HEK293 (cell line): ENCODE data around the gene WASHC4.

Source experiments
- CTCF ChIA-PET: fragments of 350-600 bp; formaldehyde crosslinking; extraction: SDS; loops from one replicate; lab custom pipeline; 2021; ENCODE audit warnings: antibody characterized with exemption; lab: Yijun Ruan, JAX
- POLR2A ChIA-PET: fragments of 300-600 bp; formaldehyde crosslinking; extraction: SDS; loops from one replicate; lab custom pipeline; 2020; ENCODE audit warnings: antibody characterized with exemption, inconsistent platforms; lab: Yijun Ruan, JAX
- H3K27ac ChIP-seq: fragments of 200-500 bp; sonication (Bioruptor generic); 2 replicates; pipeline ENCODE4 v1.5.1; 2014; ENCODE audit warnings: low read depth, low read length, control low read depth, inconsistent platforms; ENCODE audit errors: extremely low read depth
- H3K36me3 ChIP-seq, 2 experiments: fragments of 200-500 bp in 1 of 2; sonication (Bioruptor generic) in 1 of 2; 1 replicate in 1 of 2; 2 replicates in 1 of 2; pipeline ENCODE4 v1.5.1; 2014 to 2017; ENCODE audit warnings: inconsistent platforms in 2 of 2, low read length in 2 of 2; ENCODE audit not compliant: control insufficient read depth in 2 of 2, insufficient read depth in 1 of 2
- H3K4me1 ChIP-seq: fragments of 200-500 bp; sonication (Bioruptor generic); 2 replicates; pipeline ENCODE4 v1.5.1; 2014; ENCODE audit warnings: mild to moderate bottlenecking, low read length, inconsistent platforms; ENCODE audit not compliant: control insufficient read depth, insufficient read depth
- H3K4me3 ChIP-seq: 2 replicates; pipeline ENCODE4 v1.5.1; 2011; ENCODE audit warnings: low read depth, mild to moderate bottlenecking, control low read depth, low read length, moderate library complexity
- H3K9me3 ChIP-seq: fragments of 200-500 bp; sonication (Bioruptor generic); 2 replicates; pipeline ENCODE4 v1.5.1; 2014; ENCODE audit warnings: low read depth, low read length, inconsistent platforms; ENCODE audit not compliant: control insufficient read depth, insufficient read depth
- ATF2 ChIP-seq: fragments of 450-650 bp; formaldehyde crosslinking; IDR thresholded peaks from 2 replicates; pipeline ENCODE4 v1.5.1; 2016; ENCODE audit warnings: missing biosample characterization, missing genetic modification characterization, low read depth
- ELK4 ChIP-seq: IDR thresholded peaks from 2 replicates; pipeline ENCODE4 v1.6.1; 2011; ENCODE audit warnings: mild to moderate bottlenecking, low read depth, low read length, borderline replicate concordance
- FEZF1 ChIP-seq: fragments of 450-650 bp; formaldehyde crosslinking; IDR thresholded peaks from 2 replicates; pipeline ENCODE4 v1.5.1; 2016; ENCODE audit warnings: missing biosample characterization, missing genetic modification characterization
- GLI4 ChIP-seq: fragments of 450-650 bp; formaldehyde crosslinking; IDR thresholded peaks from 2 replicates; pipeline ENCODE4 v1.5.1; 2016; ENCODE audit warnings: missing biosample characterization, missing genetic modification characterization
- GLIS1 ChIP-seq: fragments of 450-650 bp; formaldehyde crosslinking; IDR thresholded peaks from 2 replicates; pipeline ENCODE4 v1.5.1; 2016; ENCODE audit warnings: missing biosample characterization, missing genetic modification characterization
- MYNN ChIP-seq: fragments of 450-650 bp; formaldehyde crosslinking; IDR thresholded peaks from 2 replicates; pipeline ENCODE4 v1.5.1; 2016; ENCODE audit warnings: missing biosample characterization, missing genetic modification characterization, borderline replicate concordance
- PRDM4 ChIP-seq: fragments of 450-650 bp; formaldehyde crosslinking; IDR thresholded peaks from 2 replicates; pipeline ENCODE4 v1.5.1; 2017; ENCODE audit warnings: missing biosample characterization, missing genetic modification characterization
- PRDM6 ChIP-seq: fragments of 450-650 bp; formaldehyde crosslinking; IDR thresholded peaks from 2 replicates; pipeline ENCODE4 v1.5.1; 2017; ENCODE audit warnings: missing biosample characterization, missing genetic modification characterization
- SCRT1 ChIP-seq: fragments of 450-650 bp; formaldehyde crosslinking; IDR thresholded peaks from 2 replicates; pipeline ENCODE4 v1.5.1; 2016; ENCODE audit warnings: missing biosample characterization, missing genetic modification characterization, borderline replicate concordance
- SP3 ChIP-seq: fragments of 450-650 bp; formaldehyde crosslinking; IDR thresholded peaks from 2 replicates; pipeline ENCODE4 v1.5.1; 2016; ENCODE audit warnings: missing biosample characterization, missing genetic modification characterization
- ZBTB17 ChIP-seq: fragments of 450-650 bp; formaldehyde crosslinking; IDR thresholded peaks from 2 replicates; pipeline ENCODE4 v1.5.1; 2016; ENCODE audit warnings: missing biosample characterization, missing genetic modification characterization
- ZBTB20 ChIP-seq: fragments of 450-650 bp; formaldehyde crosslinking; IDR thresholded peaks from 2 replicates; pipeline ENCODE4 v1.5.1; 2016; ENCODE audit warnings: missing biosample characterization, missing genetic modification characterization
- ZBTB49 ChIP-seq: fragments of 450-650 bp; formaldehyde crosslinking; IDR thresholded peaks from 2 replicates; pipeline ENCODE4 v1.5.1; 2016; ENCODE audit warnings: missing biosample characterization, missing genetic modification characterization, low read depth
- ZNF416 ChIP-seq: fragments of 450-650 bp; formaldehyde crosslinking; IDR thresholded peaks from 2 replicates; pipeline ENCODE4 v1.5.1; 2016; ENCODE audit warnings: missing biosample characterization, missing genetic modification characterization
- ZNF513 ChIP-seq: fragments of 450-650 bp; IDR thresholded peaks from 2 replicates; pipeline ENCODE4 v1.5.1; 2018; ENCODE audit warnings: missing biosample characterization, missing genetic modification characterization
- ZNF529 ChIP-seq: fragments of 450-650 bp; formaldehyde crosslinking; IDR thresholded peaks from 2 replicates; pipeline ENCODE4 v1.5.1; 2017; ENCODE audit warnings: missing genetic modification characterization, missing biosample characterization; ENCODE audit not compliant: insufficient replicate concordance
- ZNF585B ChIP-seq: fragments of 450-650 bp; formaldehyde crosslinking; IDR thresholded peaks from 2 replicates; pipeline ENCODE4 v1.5.1; 2016; ENCODE audit warnings: missing biosample characterization, missing genetic modification characterization
- ZNF624 ChIP-seq: fragments of 450-650 bp; formaldehyde crosslinking; IDR thresholded peaks from 2 replicates; pipeline ENCODE4 v1.5.1; 2017; ENCODE audit warnings: missing biosample characterization, missing genetic modification characterization
- TF ChIP-seq, protein P1 (sequence below): fragments of 450-650 bp; formaldehyde crosslinking; IDR thresholded peaks from 2 replicates; pipeline ENCODE4 v1.5.1; 2016; ENCODE audit warnings: missing biosample characterization, missing genetic modification characterization

The WASHC4 gene

GRCh38 chr12:105102673-105103072 is 4.9 kb upstream of the WASHC4 start:
- no peak overlapping the region for H3K4me3 ChIP-seq
- no peaks in the 10 kb centered on the region for H3K9me3 ChIP-seq
- H3K4me1 ChIP-seq: peaks cover 6% of the 10 kb centered on the region; the same call in 1 of the 2 replicates
- TF ChIP-seq GLI4 (no peak), SCRT1 (no peak), ZNF513 (tag by site-specific recombination) (no peak), ZNF416 (tag by site-specific recombination) (no peak), ZNF529 (tag by site-specific recombination) (no peak), SP3 (tag by site-specific recombination) (no peak), ELK4 (no peak), ATF2 (tag by site-specific recombination) (peak; percentile 86), MYNN (tag by site-specific recombination) (no peak), ZBTB49 (no peak), GLIS1 (no peak), ZNF585B (tag by site-specific recombination) (no peak), ZBTB20 (no peak), FEZF1 (tag by site-specific recombination) (no peak), ZBTB17 (tag by site-specific recombination) (0 out of 2 replicates have a peak, but pooled peaks have one; percentile 13), ZNF624 (tag by site-specific recombination) (no peak), PRDM6 (tag by site-specific recombination) (0 out of 2 replicates have a peak, but pooled peaks have one; percentile 15), PRDM4 (tag by site-specific recombination) (no peak)
- TF ChIP-seq, protein P1, sequence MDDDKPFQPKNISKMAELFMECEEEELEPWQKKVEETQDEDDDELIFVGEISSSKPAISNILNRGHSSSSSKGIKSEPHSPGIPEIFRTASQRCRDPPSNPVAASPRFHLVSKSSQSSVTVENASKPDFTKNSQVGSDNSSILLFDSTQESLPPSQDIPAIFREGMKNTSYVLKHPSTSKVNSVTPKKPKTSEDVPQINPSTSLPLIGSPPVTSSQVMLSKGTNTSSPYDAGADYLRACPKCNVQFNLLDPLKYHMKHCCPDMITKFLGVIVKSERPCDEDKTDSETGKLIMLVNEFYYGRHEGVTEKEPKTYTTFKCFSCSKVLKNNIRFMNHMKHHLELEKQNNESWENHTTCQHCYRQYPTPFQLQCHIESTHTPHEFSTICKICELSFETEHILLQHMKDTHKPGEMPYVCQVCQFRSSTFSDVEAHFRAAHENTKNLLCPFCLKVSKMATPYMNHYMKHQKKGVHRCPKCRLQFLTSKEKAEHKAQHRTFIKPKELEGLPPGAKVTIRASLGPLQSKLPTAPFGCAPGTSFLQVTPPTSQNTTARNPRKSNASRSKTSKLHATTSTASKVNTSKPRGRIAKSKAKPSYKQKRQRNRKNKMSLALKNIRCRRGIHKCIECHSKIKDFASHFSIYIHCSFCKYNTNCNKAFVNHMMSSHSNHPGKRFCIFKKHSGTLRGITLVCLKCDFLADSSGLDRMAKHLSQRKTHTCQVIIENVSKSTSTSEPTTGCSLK (tag by site-specific recombination): no peak
- CTCF ChIA-PET: interaction anchor here (0.6 to 1.4 kb wide), 3 partner anchors 46 to 721 kb away, joined by 3 to 5 read pairs (median 3); no protein-coding TSS in a partner anchor
- POLR2A ChIA-PET: interaction anchor here (0.6 to 1.1 kb wide), 3 partner anchors 168 to 1173 kb away, joined by 3 to 5 read pairs (median 5); partner anchors contain the start of gene HSP90B1
- no peak overlapping the region for H3K27ac ChIP-seq
- no peaks in the 10 kb centered on the region for H3K36me3 ChIP-seq
